H7 (cell line): ENCODE measurements around the gene PDPN. TPM values are rescaled to one million over a fixed set of nuclear protein-coding genes. Genes with fewer than 3 reads are reported as not detected.
A peak's percentile ranks its signal among the peaks of the same experiment; 100 is the strongest.
"Not testable (repeated sequence)": the region's sequence is repeated elsewhere in the genome, so short reads cannot be mapped to it uniquely, and the experiment has no call there.

ENCODE experiments used
- DNase-seq: peaks from one replicate; pipeline ENCODE4 v3.0.0; 2012
- H3K27me3 ChIP-seq: 2 replicates; pipeline ENCODE4 v1.6.0; 2011; ENCODE audit warnings: mild to moderate bottlenecking, low read length; ENCODE audit not compliant: control insufficient read depth, insufficient read depth
- H3K36me3 ChIP-seq: replicated peaks from 2 replicates; pipeline ENCODE4 v1.5.1; 2011; ENCODE audit warnings: low read length; ENCODE audit not compliant: control insufficient read depth, insufficient read depth
- H3K4me3 ChIP-seq: 2 replicates; pipeline ENCODE4 v1.5.1; 2011; ENCODE audit warnings: low read depth, mild to moderate bottlenecking, control low read depth, low read length, moderate library complexity; ENCODE audit not compliant: insufficient read depth
- total RNA-seq: library from RNA; depleted of rRNA; stranded (reverse); fragments of >200 nt; shearing (Covaris generic); gene quantifications from 2 replicates; pipeline ENCODE4 v1.2.3, GENCODE V29; 2014

Gene PDPN
- total RNA-seq, 1 experiment from 2014 or later: 103 TPM

GRCh38 chr1:13556224-13556764, 27.3 kb upstream of the PDPN start:
- no peak for DNase-seq
- Histone ChIP-seq H3K4me3 (no peak overlapping the region), H3K27me3 (no peaks in the 10 kb centered on the region), H3K36me3 (no peaks in the 10 kb centered on the region)

DNA sequence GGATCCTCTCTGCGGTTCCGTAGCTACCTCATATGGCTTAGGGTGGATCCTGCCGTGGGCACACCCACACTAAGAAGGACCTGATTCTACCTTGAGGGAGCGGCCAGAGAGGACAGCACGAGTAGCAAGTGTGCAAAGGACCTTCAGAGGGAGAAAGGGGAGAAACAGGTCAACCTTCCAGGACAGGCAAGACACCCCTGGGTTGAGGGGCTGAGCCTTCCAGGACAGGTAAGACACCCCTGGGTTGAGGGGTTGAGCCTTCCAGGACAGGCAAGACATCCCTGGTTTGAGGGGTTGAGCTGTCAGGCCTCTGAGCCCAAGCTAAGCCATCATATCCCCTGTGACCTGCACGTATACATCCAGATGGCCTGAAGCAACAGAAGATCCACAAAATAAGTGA, 23.1 kb upstream of the PDPN start:
- DNase-seq: no peak
- no peaks in the 10 kb centered on the region for H3K36me3 ChIP-seq
- no peaks in the 10 kb centered on the region; the same call in 1 of the 2 replicates for H3K27me3 ChIP-seq
- no peak overlapping the region for H3K4me3 ChIP-seq

DNA sequence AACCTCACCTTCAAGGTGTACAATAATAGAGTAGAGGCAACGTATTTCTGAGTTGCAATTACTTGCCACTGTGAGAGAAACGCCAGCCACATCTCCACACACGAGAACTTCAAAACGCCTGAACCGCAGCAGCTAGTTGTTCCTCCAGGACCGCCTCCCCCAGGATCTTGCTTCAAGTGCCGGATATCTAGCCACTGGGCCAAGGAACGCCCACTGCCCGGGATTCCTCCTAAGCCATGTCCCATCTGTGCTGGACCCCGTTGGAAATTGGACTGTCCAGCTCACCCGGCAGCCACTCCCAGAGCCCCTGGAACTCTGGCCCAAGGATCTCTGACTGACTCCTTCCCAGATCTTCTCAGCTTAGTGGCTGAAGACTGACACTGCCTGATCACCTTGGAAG, 20.7 kb upstream of the PDPN start:
- H3K4me3 ChIP-seq, H3K36me3 ChIP-seq, DNase-seq, H3K27me3 ChIP-seq: not testable (repeated sequence)

- DNase-seq: no peak
- Histone ChIP-seq H3K36me3 (no peaks in the 10 kb centered on the region), H3K27me3 (peaks cover 2% of the 10 kb centered on the region; the same call in 1 of the 2 replicates), H3K4me3 (no peak overlapping the region)
These were observed 19.6 kb upstream of the PDPN start for GRCh38 chr1:13564073-13564472.

DNA sequence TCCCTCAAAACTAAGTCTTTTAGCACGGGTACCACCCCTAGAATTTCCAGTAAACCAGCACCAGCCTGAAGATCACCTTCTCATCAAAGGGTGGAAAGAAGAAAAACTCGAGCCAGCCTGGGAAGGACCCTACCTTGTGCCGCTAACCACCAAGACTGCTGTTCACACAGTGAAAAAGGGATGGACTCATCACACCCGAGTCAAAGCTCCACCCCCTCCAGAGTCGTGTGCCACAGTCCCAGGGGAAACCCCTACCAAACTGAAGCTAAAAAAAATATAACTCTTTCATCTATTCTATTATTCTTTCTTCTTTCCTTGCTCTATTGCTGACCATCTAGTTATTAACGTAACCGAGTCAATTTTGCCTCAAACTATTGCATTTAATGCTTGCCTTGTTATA, 13.2 kb upstream of the PDPN start:
- H3K36me3 ChIP-seq, H3K27me3 ChIP-seq, H3K4me3 ChIP-seq, DNase-seq: not testable (repeated sequence)

GRCh38 chr1:13570924-13571323, 12.7 kb upstream of the PDPN start:
- peak; percentile 57 for DNase-seq

GRCh38 chr1:13573586-13573985, 10.0 kb upstream of the PDPN start:
- Histone ChIP-seq H3K4me3 (no peak overlapping the region), H3K27me3 (no peaks in the 10 kb centered on the region), H3K36me3 (no peaks in the 10 kb centered on the region)
- DNase-seq: no peak

More at GRCh38 chr1:13570924-13571323, 12.7 kb upstream of the PDPN start:
- H3K36me3 ChIP-seq: no peaks in the 10 kb centered on the region
- H3K27me3 ChIP-seq: 0 out of 2 replicates have a peak, but pooled peaks cover 2% of the 10 kb centered on the region
- H3K4me3 ChIP-seq: no peak overlapping the region

- H3K4me3 ChIP-seq: no peak overlapping the region
- H3K36me3 ChIP-seq: no peaks in the 10 kb centered on the region
- H3K27me3 ChIP-seq: no peaks in the 10 kb centered on the region
- DNase-seq: no peak
These were observed 6.7 kb upstream of the PDPN start for GRCh38 chr1:13576926-13577325.

GRCh38 chr1:13577846-13578245, 5.8 kb upstream of the PDPN start:
- no peaks in the 10 kb centered on the region for H3K36me3 ChIP-seq
- H3K27me3 ChIP-seq: no peaks in the 10 kb centered on the region
- DNase-seq: no peak
- no peak overlapping the region for H3K4me3 ChIP-seq

GRCh38 chr1:13581446-13581845, 2.2 kb upstream of the PDPN start:
- no peaks in the 10 kb centered on the region for H3K36me3 ChIP-seq
- no peak for DNase-seq
- 0 out of 2 replicates have a peak, but pooled peaks cover 2% of the 10 kb centered on the region for H3K27me3 ChIP-seq
- H3K4me3 ChIP-seq: no peak overlapping the region

DNA sequence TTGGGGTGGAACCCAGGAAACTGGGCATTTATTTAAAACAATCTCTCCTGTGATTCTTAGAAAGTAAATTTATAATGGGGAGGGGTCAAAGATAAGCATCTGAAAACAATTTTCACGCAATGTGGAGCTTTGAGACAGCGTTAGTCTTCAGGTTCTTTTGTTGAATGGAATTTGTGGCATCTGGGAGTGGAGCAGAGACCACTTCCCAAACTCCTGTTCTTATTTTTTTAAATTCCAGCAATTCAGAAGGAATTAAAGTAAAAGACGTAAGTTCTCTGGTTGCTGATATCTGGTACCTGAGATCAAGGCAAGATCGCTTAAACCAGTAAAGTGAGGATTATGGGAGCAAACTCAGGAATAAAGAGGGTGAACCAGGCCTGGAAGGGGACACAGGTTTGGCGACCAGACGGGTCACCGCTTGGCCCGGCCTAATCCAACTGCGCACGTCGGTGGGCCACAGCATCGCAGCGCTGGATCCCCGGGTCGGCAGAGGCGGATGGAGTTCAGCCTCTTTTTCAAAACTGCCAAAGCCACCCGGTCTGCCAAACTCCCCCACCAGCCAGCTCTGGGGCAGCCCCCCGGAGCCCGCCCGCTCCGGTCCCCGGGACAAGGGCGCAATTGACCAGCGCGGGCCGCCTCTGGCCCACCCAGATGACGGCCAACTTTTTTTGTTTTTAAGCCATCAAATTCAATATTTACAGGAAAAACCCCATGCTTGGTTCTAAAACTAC, 754 bp upstream of the PDPN start:
- H3K36me3 ChIP-seq: no peaks in the 10 kb centered on the region
- H3K4me3 ChIP-seq: peak overlapping the region; percentile 9; the same call in 1 of the 2 replicates
- 0 out of 2 replicates have a peak, but pooled peaks cover 2% of the 10 kb centered on the region for H3K27me3 ChIP-seq
- peak; percentile 75 for DNase-seq

- H3K27me3 ChIP-seq: 0 out of 2 replicates have a peak, but pooled peaks cover 2% of the 10 kb centered on the region
- no peaks in the 10 kb centered on the region for H3K36me3 ChIP-seq
- peak; percentile 71 for DNase-seq
These were observed 547 bp downstream of the PDPN start for GRCh38 chr1:13583966-13584791.

GRCh38 chr1:13584876-13585611, 1.4 kb downstream of the PDPN start:
- Histone ChIP-seq H3K4me3 (peak overlapping the region; percentile 96), H3K36me3 (no peaks in the 10 kb centered on the region; the same call in 1 of the 2 replicates), H3K27me3 (0 out of 2 replicates have a peak, but pooled peaks cover 2% of the 10 kb centered on the region)
- no peak for DNase-seq

More at GRCh38 chr1:13583966-13584791, 547 bp downstream of the PDPN start:
- H3K4me3 ChIP-seq: peak overlapping the region; percentile 96

- peak overlapping the region; percentile 96 for H3K4me3 ChIP-seq
These were observed 2.0 kb downstream of the PDPN start for GRCh38 chr1:13585612-13585991.

More at GRCh38 chr1:13585612-13585991, 2.0 kb downstream of the PDPN start:
- peak; percentile 77 for DNase-seq
- Histone ChIP-seq H3K36me3 (no peaks in the 10 kb centered on the region; the same call in 1 of the 2 replicates), H3K27me3 (0 out of 2 replicates have a peak, but pooled peaks cover 2% of the 10 kb centered on the region)
